ENCODE measurements around the gene ANOS1. TPM values are rescaled to one million over a fixed set of nuclear protein-coding genes. Genes with fewer than 3 reads are reported as not detected.
A peak's percentile ranks its signal among the peaks of the same experiment; 100 is the strongest.

ANOS1 gene
- total and polyA plus RNA-seq, 4 donors: 6.0 to 44.2 (median 22.2) TPM

- no peaks in the 10 kb centered on the region for H3K9me3 ChIP-seq (ENCODE audit: control insufficient read depth in 4 of 4, insufficient read depth in 3 of 4, low read length in 3 of 4)
- WGBS, 2 donors: 68 to 71% methylated on average over 7 of the region's 7 CpGs
- H3K4me1 ChIP-seq (ENCODE audit: control insufficient read depth in 5 of 5, insufficient read depth in 5 of 5, low read length in 5 of 5): peaks cover 0 to 2% (median 0%) of the 10 kb centered on the region in 5 donors
- H3K27ac ChIP-seq (ENCODE audit: low read depth in 1 of 2, low read length in 1 of 2): no peak overlapping the region
- no peak for TF ChIP-seq CTCF (IDR thresholded peaks at IDR 0.05; ENCODE audit: control extremely low read depth, extremely low read depth)
- H3K9ac ChIP-seq (ENCODE audit: insufficient read depth in 1 of 2, low read length in 2 of 2): no peak overlapping the region
- DNase-seq (no peak), ATAC-seq (ENCODE audit: insufficient read depth, low FRiP score) (peak; percentile 27)
- H3K36me3 ChIP-seq (ENCODE audit: control insufficient read depth in 4 of 4, insufficient read depth in 4 of 4, low read length in 4 of 4): no peaks in the 10 kb centered on the region
- no peak overlapping the region for H3K4me3 ChIP-seq
- peaks cover 0 to 30% (median 0%) of the 10 kb centered on the region in 3 donors for H3K27me3 ChIP-seq (ENCODE audit: control insufficient read depth in 3 of 3, insufficient read depth in 3 of 3, low read length in 2 of 3)
Measured at GRCh38 chrX:8679550-8679949, 52.4 kb downstream of the ANOS1 start.

DNA sequence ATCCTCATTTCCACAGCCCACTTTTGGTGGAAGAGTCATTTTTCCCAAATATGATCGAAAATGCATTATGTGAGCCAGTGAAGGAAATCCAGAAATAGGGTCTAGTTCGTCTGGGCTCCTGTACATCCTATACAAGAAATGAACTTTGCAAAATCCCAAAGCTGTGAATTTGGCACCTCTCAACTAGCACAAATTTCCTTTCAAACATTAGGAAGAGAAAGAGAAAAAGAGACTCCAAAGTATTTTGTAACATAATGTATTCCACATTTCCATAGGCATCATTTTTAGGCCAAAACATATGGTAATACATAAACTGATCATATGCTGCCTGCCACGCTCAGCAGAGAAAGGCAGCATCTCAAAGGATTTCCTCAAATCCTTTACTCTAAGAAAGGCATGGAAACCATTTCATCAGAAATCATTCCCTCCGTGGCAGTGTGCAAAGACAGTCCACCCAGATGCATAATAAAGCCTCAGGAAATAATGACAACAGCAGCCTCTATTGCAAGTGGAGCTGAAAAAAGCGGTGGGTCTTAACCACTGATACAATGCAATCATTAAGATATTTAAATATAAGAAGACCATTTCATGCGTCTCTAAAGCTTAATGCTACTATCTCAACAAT lies 56.8 kb downstream of the ANOS1 start:
- 79 to 88% methylated on average over 6 of the region's 6 CpGs for WGBS, 2 donors
- no peak for ATAC-seq (ENCODE audit: insufficient read depth, low FRiP score)
- no peak for TF ChIP-seq CTCF (IDR thresholded peaks at IDR 0.05; ENCODE audit: control extremely low read depth, extremely low read depth)
- Histone ChIP-seq H3K9me3 (ENCODE audit: control insufficient read depth in 4 of 4, insufficient read depth in 3 of 4, low read length in 3 of 4) (no peaks in the 10 kb centered on the region), H3K27me3 (ENCODE audit: control insufficient read depth in 3 of 3, insufficient read depth in 3 of 3, low read length in 2 of 3) (peaks cover 0 to 16% (median 6%) of the 10 kb centered on the region in 3 donors), H3K36me3 (ENCODE audit: control insufficient read depth in 4 of 4, insufficient read depth in 4 of 4, low read length in 4 of 4) (no peaks in the 10 kb centered on the region), H3K9ac (ENCODE audit: insufficient read depth in 1 of 2, low read length in 2 of 2) (no peak overlapping the region), H3K27ac (ENCODE audit: low read depth in 1 of 2, low read length in 1 of 2) (no peak overlapping the region), H3K4me3 (no peak overlapping the region), H3K4me1 (ENCODE audit: control insufficient read depth in 5 of 5, insufficient read depth in 5 of 5, low read length in 5 of 5) (peaks cover 0 to 2% (median 0%) of the 10 kb centered on the region in 5 donors)
- no peak for DNase-seq

GRCh38 chrX:8673201-8673600 lies 58.7 kb downstream of the ANOS1 start:
- Histone ChIP-seq H3K4me1 (ENCODE audit: control insufficient read depth in 5 of 5, insufficient read depth in 5 of 5, low read length in 5 of 5) (peaks cover 0 to 2% (median 0%) of the 10 kb centered on the region in 5 donors), H3K27ac (ENCODE audit: low read depth in 1 of 2, low read length in 1 of 2) (no peak overlapping the region), H3K36me3 (ENCODE audit: control insufficient read depth in 4 of 4, insufficient read depth in 4 of 4, low read length in 4 of 4) (no peaks in the 10 kb centered on the region), H3K4me3 (no peak overlapping the region), H3K9me3 (ENCODE audit: control insufficient read depth in 4 of 4, insufficient read depth in 3 of 4, low read length in 3 of 4) (no peaks in the 10 kb centered on the region), H3K27me3 (ENCODE audit: control insufficient read depth in 3 of 3, insufficient read depth in 3 of 3, low read length in 2 of 3) (peaks cover 0 to 22% (median 6%) of the 10 kb centered on the region in 3 donors), H3K9ac (ENCODE audit: insufficient read depth in 1 of 2, low read length in 2 of 2) (no peak overlapping the region)
- no peak for TF ChIP-seq CTCF (IDR thresholded peaks at IDR 0.05; ENCODE audit: control extremely low read depth, extremely low read depth)
- DNase-seq: no peak
- 74 to 81% methylated on average over 5 of the region's 5 CpGs for WGBS, 2 donors
- ATAC-seq (ENCODE audit: insufficient read depth, low FRiP score): no peak

DNA sequence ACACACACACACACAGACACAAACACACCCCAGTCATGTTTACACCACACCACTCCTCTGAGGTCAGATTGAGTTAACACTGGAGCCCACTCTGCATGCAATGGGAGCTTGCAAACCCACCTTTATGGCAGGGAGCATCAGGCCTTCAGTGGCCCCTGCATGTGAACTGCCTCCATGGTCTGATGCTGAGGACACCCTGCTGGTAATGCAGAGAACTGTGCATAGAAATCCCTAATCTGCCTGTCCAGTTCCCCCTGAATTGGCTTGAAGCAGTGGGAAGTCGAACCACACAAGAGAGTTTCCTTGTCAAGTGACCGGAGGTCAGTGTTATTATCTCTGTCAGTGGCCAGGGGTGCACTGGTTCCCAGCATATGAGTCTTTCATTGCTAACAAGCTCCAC lies 59.8 kb downstream of the ANOS1 start:
- Histone ChIP-seq H3K27ac (ENCODE audit: low read depth in 1 of 2, low read length in 1 of 2) (no peak overlapping the region), H3K27me3 (ENCODE audit: control insufficient read depth in 3 of 3, insufficient read depth in 3 of 3, low read length in 2 of 3) (peaks cover 0 to 22% (median 6%) of the 10 kb centered on the region in 3 donors), H3K4me1 (ENCODE audit: control insufficient read depth in 5 of 5, insufficient read depth in 5 of 5, low read length in 5 of 5) (peaks cover 0 to 2% (median 0%) of the 10 kb centered on the region in 5 donors), H3K9ac (ENCODE audit: insufficient read depth in 1 of 2, low read length in 2 of 2) (no peak overlapping the region), H3K9me3 (ENCODE audit: control insufficient read depth in 4 of 4, insufficient read depth in 3 of 4, low read length in 3 of 4) (no peaks in the 10 kb centered on the region), H3K36me3 (ENCODE audit: control insufficient read depth in 4 of 4, insufficient read depth in 4 of 4, low read length in 4 of 4) (no peaks in the 10 kb centered on the region), H3K4me3 (no peak overlapping the region)
- ATAC-seq (ENCODE audit: insufficient read depth, low FRiP score) (no peak), DNase-seq (no peak)
- no peak for TF ChIP-seq CTCF (IDR thresholded peaks at IDR 0.05; ENCODE audit: control extremely low read depth, extremely low read depth)
- 41 to 61% methylated on average over 2 of the region's 2 CpGs for WGBS, 2 donors

All from lung (tissue), 12 donors.